CD4-positive, CD25-positive, alpha-beta regulatory T cell (primary cell): ENCODE data around the gene PPP1R14B. TPM values are rescaled to one million over a fixed set of nuclear protein-coding genes. Genes with fewer than 3 reads are reported as not detected.
A peak's percentile ranks its signal among the peaks of the same experiment; 100 is the strongest.

Experiments
- ATAC-seq, 2 donors: fragments of 150-1000 bp; cut with Tn5 transposase; one replicate each; pipeline ENCODE4 v1.10.0; 2021; ENCODE audit warnings: low read depth in 2 of 2, moderate number of reproducible peaks in 2 of 2, moderate library complexity in 1 of 2
- DNase-seq, 3 donors: peaks; one replicate each; pipeline versions ENCODE4 v3.0.0 to v3.0.0-alpha.2; 2012 to 2022; ENCODE audit warnings: mixed read lengths in 1 of 3
- H3K27ac ChIP-seq: one replicate; pipeline ENCODE4 v1.7.0; 2013; ENCODE audit warnings: mild to moderate bottlenecking, low read length; ENCODE audit not compliant: insufficient read depth, poor library complexity, severe bottlenecking
- H3K27me3 ChIP-seq: one replicate; pipeline ENCODE4 v1.7.0; 2013; ENCODE audit warnings: low read length; ENCODE audit not compliant: control insufficient read depth, insufficient read depth
- H3K36me3 ChIP-seq: one replicate; pipeline ENCODE4 v1.7.0; 2013; ENCODE audit warnings: mild to moderate bottlenecking, low read length, moderate library complexity; ENCODE audit not compliant: control insufficient read depth, insufficient read depth
- H3K4me1 ChIP-seq: 2 replicates; pipeline ENCODE4 v1.7.0; 2013; ENCODE audit warnings: mild to moderate bottlenecking, low read length; ENCODE audit not compliant: insufficient read depth, control insufficient read depth, poor library complexity, severe bottlenecking
- H3K4me3 ChIP-seq: one replicate; pipeline ENCODE4 v1.7.0; 2013; ENCODE audit warnings: low read depth, mild to moderate bottlenecking, low read length, moderate library complexity
- H3K9me3 ChIP-seq, 2 experiments: 1 replicate in 1 of 2; 2 replicates in 1 of 2; pipeline ENCODE4 v1.7.0; 2013; ENCODE audit warnings: low read length in 2 of 2, mild to moderate bottlenecking in 1 of 2, moderate library complexity in 1 of 2; ENCODE audit not compliant: control insufficient read depth in 2 of 2
- H3K27ac Mint-ChIP-seq, 3 donors: one replicate each; pipeline ENCODE4 v1.8.0; 2020 to 2022; ENCODE audit warnings: mild to moderate bottlenecking in 3 of 3, mixed read lengths in 3 of 3, moderate library complexity in 2 of 3
- H3K27me3 Mint-ChIP-seq: one replicate; pipeline ENCODE4 v1.8.0; 2022; ENCODE audit warnings: mild to moderate bottlenecking, mixed read lengths
- H3K36me3 Mint-ChIP-seq: one replicate; pipeline ENCODE4 v1.8.0; 2020; ENCODE audit warnings: mixed read lengths
- H3K4me1 Mint-ChIP-seq, 4 donors: one replicate each; pipeline ENCODE4 v1.8.0; 2020 to 2022; ENCODE audit warnings: mixed read lengths in 4 of 4, mild to moderate bottlenecking in 1 of 4
- H3K4me3 Mint-ChIP-seq, 4 donors: one replicate each; pipeline ENCODE4 v1.8.0; 2020 to 2022; ENCODE audit warnings: mild to moderate bottlenecking in 4 of 4, mixed read lengths in 4 of 4, moderate library complexity in 3 of 4
- H3K9me3 Mint-ChIP-seq, 7 donors: one replicate each; pipeline ENCODE4 v1.8.0; 2020 to 2022; ENCODE audit warnings: mixed read lengths in 7 of 7, mild to moderate bottlenecking in 3 of 7, moderate library complexity in 2 of 7
- polyA plus RNA-seq, 4 donors: library from polyadenylated mRNA; unstranded; fragments of 300-500 nt; fragmentation: Illumina TruSeq; gene quantifications; one replicate each; pipeline ENCODE4 v1.2.3, GENCODE V29; 2021
- total RNA-seq: library from RNA; stranded (reverse); gene quantifications from one replicate; pipeline ENCODE4 v1.2.3, GENCODE V29; 2022

The PPP1R14B gene
- total and polyA plus RNA-seq, 5 donors from 2014 or later, result 22.4 to 37.6 (median 26.2) TPM

DNA sequence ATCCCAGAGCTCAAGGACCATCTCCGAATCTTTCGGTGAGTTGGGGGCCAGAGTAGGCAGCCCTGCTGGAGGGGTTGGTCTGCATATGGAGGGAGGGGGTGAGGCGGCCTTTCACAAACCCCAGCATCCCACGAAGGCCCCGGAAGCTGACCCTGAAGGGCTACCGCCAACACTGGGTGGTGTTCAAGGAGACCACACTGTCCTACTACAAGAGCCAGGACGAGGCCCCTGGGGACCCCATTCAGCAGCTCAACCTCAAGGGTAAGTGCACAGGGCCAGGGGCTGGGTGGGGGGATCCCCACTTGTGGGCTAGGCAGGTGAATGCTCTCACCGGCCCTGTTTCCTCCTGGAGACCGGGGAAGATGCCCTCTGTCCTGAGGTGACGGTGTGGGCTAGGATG, 27.0 kb downstream of the PPP1R14B start:
- no peaks in the 10 kb centered on the region for H3K27me3 Mint-ChIP-seq
- H3K9me3 Mint-ChIP-seq, result no peaks in the 10 kb centered on the region
- no peak overlapping the region for H3K27ac Mint-ChIP-seq
- H3K9me3 ChIP-seq, result no peaks in the 10 kb centered on the region
- peaks cover 1% of the 10 kb centered on the region for H3K4me1 ChIP-seq
- H3K36me3 ChIP-seq, result peaks cover 56% of the 10 kb centered on the region
- peak overlapping the region; percentile 5 for H3K27ac ChIP-seq
- H3K36me3 Mint-ChIP-seq, result peaks cover 14% of the 10 kb centered on the region
- ATAC-seq (no peak), DNase-seq (no peak)
- H3K4me1 Mint-ChIP-seq, result peaks cover 0 to 12% (median under 1%) of the 10 kb centered on the region in 4 donors
- no peak overlapping the region for H3K4me3 ChIP-seq
- H3K4me3 Mint-ChIP-seq, result no peak overlapping the region
- H3K27me3 ChIP-seq, result no peaks in the 10 kb centered on the region

DNA sequence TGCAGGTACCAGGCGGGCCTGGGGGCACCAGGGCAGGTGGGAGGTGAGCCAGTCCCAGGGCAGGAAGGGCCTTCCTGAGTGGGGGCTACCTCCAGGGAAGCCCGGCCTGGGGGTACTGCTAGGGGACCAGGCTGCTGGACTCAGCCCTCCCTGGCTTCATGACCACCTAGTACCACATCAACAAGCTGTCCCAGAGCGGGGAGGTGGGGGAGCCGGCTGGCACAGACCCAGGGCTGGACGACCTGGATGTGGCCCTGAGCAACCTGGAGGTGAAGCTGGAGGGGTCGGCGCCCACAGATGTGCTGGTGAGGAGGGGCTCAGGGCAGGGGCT, 27.4 kb downstream of the PPP1R14B start:
- Mint-ChIP-seq H3K27me3 (no peaks in the 10 kb centered on the region), H3K36me3 (peaks cover 14% of the 10 kb centered on the region), H3K27ac (no peak overlapping the region), H3K4me1 (peaks cover 0 to 10% (median under 1%) of the 10 kb centered on the region in 4 donors), H3K9me3 (no peaks in the 10 kb centered on the region), H3K4me3 (no peak overlapping the region)
- peaks cover 56% of the 10 kb centered on the region for H3K36me3 ChIP-seq
- ATAC-seq (no peak), DNase-seq (no peak)
- no peak overlapping the region for H3K4me3 ChIP-seq
- no peaks in the 10 kb centered on the region for H3K4me1 ChIP-seq
- no peaks in the 10 kb centered on the region for H3K9me3 ChIP-seq
- H3K27ac ChIP-seq, result peak overlapping the region; percentile 5
- no peaks in the 10 kb centered on the region for H3K27me3 ChIP-seq

DNA sequence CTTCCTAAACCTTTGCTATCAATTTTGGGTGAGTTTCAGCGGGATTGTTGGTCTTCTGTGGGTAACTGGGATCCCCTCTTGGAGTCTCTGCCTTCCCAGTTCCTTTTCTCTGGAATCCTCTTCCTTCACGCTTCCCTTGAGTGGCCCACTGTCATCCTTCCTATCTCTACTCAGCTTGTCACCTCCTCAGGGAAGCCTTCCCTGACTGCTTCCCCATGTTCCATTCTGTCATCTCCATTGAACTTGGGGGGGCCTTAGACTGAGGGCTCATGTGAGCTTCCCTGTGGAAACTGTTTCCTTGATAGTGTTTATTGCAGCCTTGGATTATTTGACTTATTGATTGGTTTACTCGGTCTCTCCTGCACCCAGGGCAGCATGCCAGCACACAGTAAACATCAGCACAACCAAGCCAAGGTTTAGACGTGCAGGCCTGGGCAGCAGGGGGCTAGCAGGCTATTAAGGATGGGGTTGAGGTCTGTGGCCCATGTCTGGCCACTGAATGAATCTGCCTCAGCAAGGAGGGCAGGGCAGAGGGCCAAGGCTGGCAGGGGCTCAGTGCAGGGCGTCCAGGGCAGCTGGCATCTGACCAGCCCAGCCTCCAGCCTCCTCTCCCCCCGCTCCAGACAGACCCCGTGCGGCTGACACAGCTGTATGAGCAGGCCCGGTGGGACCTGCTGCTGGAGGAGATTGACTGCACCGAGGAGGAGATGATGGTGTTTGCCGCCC, 28.0 kb downstream of the PPP1R14B start:
- H3K4me3 ChIP-seq, result no peak overlapping the region
- no peaks in the 10 kb centered on the region for H3K27me3 Mint-ChIP-seq
- peaks cover 0 to 7% (median 3%) of the 10 kb centered on the region in 4 donors for H3K4me1 Mint-ChIP-seq
- H3K36me3 Mint-ChIP-seq, result peaks cover 16% of the 10 kb centered on the region
- H3K9me3 Mint-ChIP-seq, result no peaks in the 10 kb centered on the region
- peaks cover 56% of the 10 kb centered on the region for H3K36me3 ChIP-seq
- H3K27me3 ChIP-seq, result no peaks in the 10 kb centered on the region
- no peak overlapping the region for H3K4me3 Mint-ChIP-seq
- no peaks in the 10 kb centered on the region for H3K4me1 ChIP-seq
- H3K27ac ChIP-seq, result no peak overlapping the region
- no peak for DNase-seq
- no peak for ATAC-seq
- no peaks in the 10 kb centered on the region for H3K9me3 ChIP-seq
- peak overlapping the region in 1 of 3 donors; percentile 86 for H3K27ac Mint-ChIP-seq

DNA sequence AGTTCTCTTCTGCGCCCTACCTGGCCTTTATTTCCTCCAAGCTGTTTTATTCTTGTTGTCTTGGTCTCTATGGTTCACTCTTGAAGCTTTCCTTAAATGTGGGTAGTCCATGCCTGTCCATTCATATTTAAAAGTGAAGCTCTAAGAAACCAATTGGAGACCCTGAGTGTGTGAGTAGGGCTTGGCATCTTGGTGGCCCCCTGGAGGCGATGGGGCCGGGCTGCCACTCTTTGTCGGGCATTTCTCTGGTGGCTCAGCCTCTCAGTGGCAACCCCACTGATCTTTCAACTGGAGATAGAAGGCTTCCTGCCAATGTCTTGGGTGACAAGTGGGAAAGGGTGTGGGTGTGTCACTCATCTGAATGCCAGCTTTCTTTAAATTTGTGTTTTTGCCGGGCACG, 29.9 kb downstream of the PPP1R14B start:
- Histone ChIP-seq H3K36me3 (peaks cover 52% of the 10 kb centered on the region), H3K27ac (no peak overlapping the region), H3K4me3 (no peak overlapping the region), H3K4me1 (no peaks in the 10 kb centered on the region), H3K9me3 (no peaks in the 10 kb centered on the region), H3K27me3 (no peaks in the 10 kb centered on the region)
- Mint-ChIP-seq H3K4me1 (peaks cover 4 to 18% (median 9%) of the 10 kb centered on the region in 4 donors), H3K9me3 (no peaks in the 10 kb centered on the region), H3K27me3 (no peaks in the 10 kb centered on the region), H3K4me3 (no peak overlapping the region), H3K27ac (peak overlapping the region in 1 of 3 donors; percentile 71), H3K36me3 (peaks cover 26% of the 10 kb centered on the region)
- ATAC-seq (no peak), DNase-seq (no peak)

DNA sequence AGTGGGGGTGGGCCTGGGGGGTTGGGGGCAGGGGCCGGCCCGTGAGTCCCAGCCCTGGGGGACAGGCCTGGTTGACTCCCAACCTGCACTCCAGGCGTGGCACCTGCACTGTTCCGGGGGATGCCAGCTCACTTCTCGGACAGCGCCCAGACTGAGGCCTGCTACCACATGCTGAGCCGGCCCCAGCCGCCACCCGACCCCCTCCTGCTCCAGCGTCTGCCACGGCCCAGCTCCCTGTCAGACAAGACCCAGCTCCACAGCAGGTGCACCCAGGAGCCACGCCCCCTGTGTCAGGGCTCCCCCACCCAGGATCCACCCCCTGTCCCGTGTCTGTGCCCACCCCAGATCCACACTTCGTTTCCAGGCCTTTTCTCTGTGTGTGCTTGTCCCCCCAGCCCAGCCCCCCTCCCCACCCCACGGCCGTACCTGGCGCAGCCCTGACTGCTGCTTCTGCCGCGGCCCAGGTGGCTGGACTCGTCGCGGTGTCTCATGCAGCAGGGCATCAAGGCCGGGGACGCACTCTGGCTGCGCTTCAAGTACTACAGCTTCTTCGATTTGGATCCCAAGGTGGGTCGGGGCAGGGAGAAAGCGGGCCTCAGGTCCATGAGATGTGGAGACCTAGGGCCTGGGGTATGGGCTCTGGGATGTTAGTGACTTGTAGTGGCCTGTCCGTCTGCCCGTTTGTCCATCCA, 35.4 kb downstream of the PPP1R14B start:
- no peak overlapping the region for H3K4me3 ChIP-seq
- peaks cover 41% of the 10 kb centered on the region for H3K36me3 ChIP-seq
- no peaks in the 10 kb centered on the region for H3K9me3 Mint-ChIP-seq
- peaks cover 4 to 41% (median 23%) of the 10 kb centered on the region in 4 donors for H3K4me1 Mint-ChIP-seq
- DNase-seq (no peak), ATAC-seq (no peak)
- H3K36me3 Mint-ChIP-seq, result peaks cover 16% of the 10 kb centered on the region
- H3K27ac ChIP-seq, result no peak overlapping the region
- H3K27ac Mint-ChIP-seq, result no peak overlapping the region
- H3K27me3 ChIP-seq, result no peaks in the 10 kb centered on the region
- no peaks in the 10 kb centered on the region for H3K9me3 ChIP-seq
- H3K4me1 ChIP-seq, result peaks cover 24% of the 10 kb centered on the region
- H3K27me3 Mint-ChIP-seq, result no peaks in the 10 kb centered on the region
- peak overlapping the region in 2 of 4 donors; percentile 71 to 81 for H3K4me3 Mint-ChIP-seq

DNA sequence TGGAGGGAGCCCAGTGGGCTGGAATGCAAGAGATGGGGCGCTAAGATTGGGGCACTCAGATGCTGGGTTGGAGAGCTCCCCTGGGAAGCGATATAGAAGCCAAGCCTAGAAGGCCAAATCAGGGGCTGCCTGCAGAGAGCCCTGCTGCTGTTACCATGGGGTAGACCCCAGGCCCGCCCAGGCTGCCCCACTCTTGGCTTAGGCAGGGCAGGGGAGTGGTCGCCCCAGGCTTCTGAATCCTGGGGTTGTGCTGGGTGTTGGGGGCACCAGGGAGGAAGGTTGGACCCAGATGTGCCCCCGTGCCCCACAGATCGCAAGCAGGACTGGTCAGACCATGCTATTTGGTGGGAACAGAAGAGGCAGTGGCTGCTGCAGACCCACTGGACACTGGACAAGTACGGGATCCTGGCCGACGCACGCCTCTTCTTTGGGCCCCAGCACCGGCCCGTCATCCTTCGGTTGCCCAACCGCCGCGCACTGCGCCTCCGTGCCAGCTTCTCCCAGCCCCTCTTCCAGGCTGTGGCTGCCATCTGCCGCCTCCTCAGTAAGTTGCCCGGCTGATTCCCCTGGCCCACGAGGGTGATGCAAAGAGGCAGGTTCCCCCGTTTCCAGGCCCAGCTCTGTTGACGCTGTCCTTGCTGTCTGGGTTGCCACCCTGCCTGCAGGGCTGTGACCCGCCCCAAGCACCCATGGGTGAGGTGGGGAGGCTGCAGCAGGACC, 36.3 kb downstream of the PPP1R14B start:
- no peaks in the 10 kb centered on the region for H3K27me3 ChIP-seq
- Mint-ChIP-seq H3K4me1 (peaks cover 4 to 50% (median 25%) of the 10 kb centered on the region in 4 donors), H3K36me3 (peaks cover 16% of the 10 kb centered on the region), H3K27ac (no peak overlapping the region), H3K9me3 (no peaks in the 10 kb centered on the region), H3K27me3 (no peaks in the 10 kb centered on the region), H3K4me3 (peak overlapping the region in 2 of 4 donors; percentile 54 to 99)
- peaks cover 33% of the 10 kb centered on the region for H3K4me1 ChIP-seq
- no peak overlapping the region for H3K4me3 ChIP-seq
- H3K36me3 ChIP-seq, result peaks cover 39% of the 10 kb centered on the region
- no peak overlapping the region for H3K27ac ChIP-seq
- no peaks in the 10 kb centered on the region for H3K9me3 ChIP-seq
- ATAC-seq (no peak), DNase-seq (no peak)

DNA sequence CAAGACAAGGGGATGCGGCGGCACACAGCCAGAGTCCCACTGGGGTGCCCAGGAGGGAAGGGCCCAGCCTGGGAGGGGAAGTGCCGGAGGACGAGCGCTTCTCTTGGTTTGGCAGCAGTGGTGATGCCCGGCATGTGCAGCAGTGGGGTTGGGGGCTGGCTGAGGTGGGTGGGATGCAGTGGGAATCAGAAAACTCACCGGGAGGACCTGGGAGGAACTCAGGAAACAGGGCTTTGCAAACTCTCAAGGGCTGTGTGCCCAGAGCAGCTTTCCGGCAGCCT, 37.2 kb downstream of the PPP1R14B start:
- H3K36me3 ChIP-seq, result peaks cover 32% of the 10 kb centered on the region
- Mint-ChIP-seq H3K4me3 (peak overlapping the region in 3 of 4 donors; percentile 21 to 99 (median 63)), H3K27me3 (no peaks in the 10 kb centered on the region), H3K9me3 (no peaks in the 10 kb centered on the region), H3K27ac (peak overlapping the region; percentile 10 to 91 (median 71)), H3K4me1 (peaks cover 8 to 56% (median 28%) of the 10 kb centered on the region in 4 donors), H3K36me3 (peaks cover 14% of the 10 kb centered on the region)
- ATAC-seq (no peak), DNase-seq (no peak)
- no peak overlapping the region for H3K4me3 ChIP-seq
- no peaks in the 10 kb centered on the region for H3K9me3 ChIP-seq
- H3K27me3 ChIP-seq, result no peaks in the 10 kb centered on the region
- no peak overlapping the region for H3K27ac ChIP-seq
- peaks cover 41% of the 10 kb centered on the region for H3K4me1 ChIP-seq
